A549 (cell line): ENCODE data around the gene CDKN2A. TPM values are rescaled to one million over a fixed set of nuclear protein-coding genes. Genes with fewer than 3 reads are reported as not detected.

Experiments
- ATAC-seq, 2 experiments: fragments of 200-7000 bp in 1 of 2; fragments of >200 bp in 1 of 2; cut with Nextera tagmentation in 1 of 2; cut with Tn5 transposase in 1 of 2; 3 replicates each; pipeline versions ENCODE4 v1.8.0 to v1.9.1; 2018 to 2020; ENCODE audit warnings: mild to moderate bottlenecking in 1 of 2, moderate library complexity in 1 of 2
- CTCF ChIA-PET: fragments of 300-600 bp; sonication (Branson Sonifier 250); formaldehyde crosslinking; extraction: SDS; loops from one replicate; lab custom pipeline; 2021; ENCODE audit warnings: antibody characterized with exemption, inconsistent platforms; lab: Yijun Ruan, JAX
- POLR2A ChIA-PET: fragments of 350-600 bp; formaldehyde crosslinking; extraction: SDS; loops from one replicate; lab custom pipeline; 2021; ENCODE audit warnings: antibody characterized with exemption, inconsistent platforms; lab: Yijun Ruan, JAX
- DNase-seq, 2 experiments: peaks; one replicate each; pipeline versions ENCODE4 v3.0.0 to v3.0.0-alpha.2; 2011 to 2016; ENCODE audit warnings: low read depth in 1 of 2, low spot score in 1 of 2
- FAIRE-seq: peaks from 2 replicates; lab custom pipeline; 2011; peaks lifted over from hg19 to GRCh38; lab: Jason Lieb, UNC
- H3K27ac ChIP-seq, 2 experiments: fragments of >200 bp; sonication (Bioruptor Twin); formaldehyde crosslinking; 3 replicates each; pipeline ENCODE4 v1.5.1; 2016 to 2017
- H3K4me1 ChIP-seq: fragments of >200 bp; sonication (Bioruptor Twin); formaldehyde crosslinking; 3 replicates; pipeline ENCODE4 v1.6.1; 2016
- H3K4me2 ChIP-seq: fragments of >200 bp; sonication (Bioruptor Twin); formaldehyde crosslinking; 3 replicates; pipeline ENCODE4 v1.6.1; 2016
- H3K4me3 ChIP-seq: fragments of >200 bp; sonication (Bioruptor Twin); formaldehyde crosslinking; 3 replicates; pipeline ENCODE4 v1.5.1; 2016
- H3K9me3 ChIP-seq: fragments of >200 bp; sonication (Bioruptor Twin); formaldehyde crosslinking; 3 replicates; pipeline ENCODE4 v1.6.1; 2016
- HDAC2 ChIP-seq: fragments of 200-600 bp; sonication (generic); IDR thresholded peaks from 2 replicates; pipeline ENCODE4 v1.6.1; 2016
- HOXA7 ChIP-seq: fragments of 250-450 bp; sonication (Bioruptor Pico); IDR thresholded peaks from 2 replicates; pipeline ENCODE4 v1.5.0; 2020; ENCODE audit warnings: mild to moderate bottlenecking, moderate library complexity
- JUN ChIP-seq, 2 experiments: fragments of >200 bp; sonication (Bioruptor Twin); formaldehyde crosslinking; IDR thresholded peaks; 2 replicates in 1 of 2; 3 replicates in 1 of 2; pipeline ENCODE4 v1.6.1; 2016 to 2017
- MAFK ChIP-seq: fragments of 450-650 bp; IDR thresholded peaks from 2 replicates; pipeline ENCODE4 v1.6.1; 2014; ENCODE audit not compliant: partially characterized antibody
- NPAS2 ChIP-seq: fragments of 250-450 bp; sonication (Bioruptor Pico); IDR thresholded peaks from 2 replicates; pipeline ENCODE4 v1.8.0; 2022; ENCODE audit warnings: mild to moderate bottlenecking, moderate library complexity, borderline replicate concordance
- RARB ChIP-seq: fragments of 250-450 bp; sonication (Bioruptor Pico); IDR thresholded peaks from 2 replicates; pipeline ENCODE4 v1.8.0; 2021; ENCODE audit warnings: mild to moderate bottlenecking, moderate library complexity
- RFX5 ChIP-seq: fragments of 450-650 bp; IDR thresholded peaks from 2 replicates; pipeline ENCODE4 v1.7.1; 2014; ENCODE audit warnings: antibody characterized with exemption, mild to moderate bottlenecking, moderate library complexity
- RNF2 ChIP-seq: fragments of 200-600 bp; sonication (generic); IDR thresholded peaks from 2 replicates; pipeline ENCODE4 v1.6.1; 2016; ENCODE audit warnings: low read depth, mild to moderate bottlenecking, antibody characterized with exemption, moderate library complexity, borderline replicate concordance
- ZC3H11A ChIP-seq: fragments of 450-650 bp; IDR thresholded peaks from 2 replicates; pipeline ENCODE4 v1.6.1; 2014; ENCODE audit warnings: antibody characterized with exemption, mild to moderate bottlenecking
- ZFP36 ChIP-seq: fragments of 450-650 bp; IDR thresholded peaks from 2 replicates; pipeline ENCODE4 v1.6.1; 2014; ENCODE audit warnings: borderline replicate concordance; ENCODE audit not compliant: partially characterized antibody
- WGBS: methylation state at CpG from one replicate; pipeline ENCODE4 v1.1.6; 2017; ENCODE audit errors: missing lambda C conversion rate; 5-methylcytosine and 5-hydroxymethylcytosine counted together
- polyA plus RNA-seq, 4 experiments: library from polyadenylated mRNA; depleted of rRNA in 3 of 4; stranded (reverse); fragments of >200 nt; fragmentation: RNase III in 1 of 4; extraction: RNeasy Plus Mini Kit Qiagen cat#74134 plus additional on column Dnase treatment in 1 of 4; gene quantifications; 2 replicates in 3 of 4; 3 replicates in 1 of 4; pipeline ENCODE4 v1.2.3, GENCODE V29; 2011 to 2017
- TF ChIP-seq, protein P1 (sequence below): IDR thresholded peaks from 2 replicates; pipeline ENCODE4 v1.6.1; 2012
- TF ChIP-seq, protein P2 (sequence below): IDR thresholded peaks from 2 replicates; pipeline ENCODE4 v1.6.1; 2012; ENCODE audit warnings: low read depth, borderline replicate concordance
- TF ChIP-seq, protein P3 (sequence below): fragments of 250-450 bp; sonication (Bioruptor Pico); IDR thresholded peaks from 2 replicates; pipeline ENCODE4 v1.5.0; 2021; ENCODE audit warnings: mild to moderate bottlenecking, moderate library complexity, borderline replicate concordance
- TF ChIP-seq, protein P4 (sequence below): fragments of 200-600 bp; sonication (generic); IDR thresholded peaks from 2 replicates; pipeline ENCODE4 v1.6.1; 2016; ENCODE audit warnings: antibody characterized with exemption, mild to moderate bottlenecking, moderate library complexity
- TF ChIP-seq, protein P5 (sequence below): fragments of 150-350 bp; IDR thresholded peaks from 2 replicates; pipeline ENCODE4 v1.6.1; 2014; ENCODE audit warnings: low read depth, mild to moderate bottlenecking, low read length

CDKN2A gene
- polyA plus RNA-seq, 2 of the 4 experiments (the other 2 are of a cell fraction) = not detected

DNA sequence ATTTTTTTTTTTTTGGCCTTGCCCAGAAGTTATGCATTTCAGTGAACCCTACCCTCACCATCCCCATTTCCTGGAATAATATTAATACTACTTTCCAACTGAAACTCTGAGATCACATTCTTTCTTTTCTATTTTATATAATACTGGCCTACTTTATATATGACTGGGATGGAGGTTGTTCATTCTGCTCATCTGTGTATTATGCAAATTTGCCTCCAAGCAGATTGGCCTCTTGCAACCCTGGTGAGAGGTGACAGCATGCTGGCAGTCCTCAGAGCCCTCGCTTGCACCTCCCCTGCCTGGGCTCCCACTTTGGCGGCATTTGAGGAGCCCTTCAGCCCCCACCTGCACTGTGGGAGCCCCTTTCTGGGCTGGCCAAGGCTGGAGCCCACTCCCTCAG lies 35.4 kb downstream of the CDKN2A start:
- no peak for FAIRE-seq
- CTCF ChIA-PET = no interaction called here

DNA sequence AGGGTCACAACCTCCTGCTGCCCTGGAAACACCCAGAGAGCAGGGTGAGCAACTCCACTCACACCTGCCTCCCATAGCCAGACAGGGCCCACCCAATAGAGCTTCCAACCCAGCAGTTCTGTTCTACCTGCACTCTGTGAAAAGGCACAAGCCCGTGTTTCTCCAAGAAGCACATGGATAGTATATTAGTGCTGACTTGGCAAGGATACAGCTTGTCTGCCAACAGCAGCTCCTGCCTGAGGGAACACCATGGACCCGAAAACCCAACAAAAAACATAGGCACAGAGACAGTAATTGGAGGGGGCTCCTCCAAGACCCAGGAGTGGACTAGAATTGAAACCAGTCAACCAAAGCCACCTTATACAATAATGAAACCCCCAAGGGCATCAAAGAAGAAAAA lies 48.6 kb downstream of the CDKN2A start:
- Histone ChIP-seq H3K4me3 (no peak overlapping the region), H3K4me2 (no peak overlapping the region), H3K27ac (no peak overlapping the region), H3K9me3 (no peaks in the 10 kb centered on the region), H3K4me1 (no peaks in the 10 kb centered on the region)
- ATAC-seq (no peak), FAIRE-seq (no peak), DNase-seq (no peak)
- CTCF ChIA-PET = no interaction called here
- POLR2A ChIA-PET = no interaction called here
- WGBS = no CpG with 5 or more reads among the region's 2 CpGs
- TF ChIP-seq RFX5 (no peak), RNF2 (no peak), HOXA7 (CRISPR knock-in tag) (no peak), HDAC2 (no peak), ZFP36 (no peak)
- TF ChIP-seq, protein P1, sequence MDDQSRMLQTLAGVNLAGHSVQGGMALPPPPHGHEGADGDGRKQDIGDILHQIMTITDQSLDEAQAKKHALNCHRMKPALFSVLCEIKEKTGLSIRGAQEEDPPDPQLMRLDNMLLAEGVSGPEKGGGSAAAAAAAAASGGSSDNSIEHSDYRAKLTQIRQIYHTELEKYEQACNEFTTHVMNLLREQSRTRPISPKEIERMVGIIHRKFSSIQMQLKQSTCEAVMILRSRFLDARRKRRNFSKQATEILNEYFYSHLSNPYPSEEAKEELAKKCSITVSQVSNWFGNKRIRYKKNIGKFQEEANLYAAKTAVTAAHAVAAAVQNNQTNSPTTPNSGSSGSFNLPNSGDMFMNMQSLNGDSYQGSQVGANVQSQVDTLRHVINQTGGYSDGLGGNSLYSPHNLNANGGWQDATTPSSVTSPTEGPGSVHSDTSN = no peak
- TF ChIP-seq, protein P2, sequence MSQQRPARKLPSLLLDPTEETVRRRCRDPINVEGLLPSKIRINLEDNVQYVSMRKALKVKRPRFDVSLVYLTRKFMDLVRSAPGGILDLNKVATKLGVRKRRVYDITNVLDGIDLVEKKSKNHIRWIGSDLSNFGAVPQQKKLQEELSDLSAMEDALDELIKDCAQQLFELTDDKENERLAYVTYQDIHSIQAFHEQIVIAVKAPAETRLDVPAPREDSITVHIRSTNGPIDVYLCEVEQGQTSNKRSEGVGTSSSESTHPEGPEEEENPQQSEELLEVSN = no peak
- TF ChIP-seq, protein P3, sequence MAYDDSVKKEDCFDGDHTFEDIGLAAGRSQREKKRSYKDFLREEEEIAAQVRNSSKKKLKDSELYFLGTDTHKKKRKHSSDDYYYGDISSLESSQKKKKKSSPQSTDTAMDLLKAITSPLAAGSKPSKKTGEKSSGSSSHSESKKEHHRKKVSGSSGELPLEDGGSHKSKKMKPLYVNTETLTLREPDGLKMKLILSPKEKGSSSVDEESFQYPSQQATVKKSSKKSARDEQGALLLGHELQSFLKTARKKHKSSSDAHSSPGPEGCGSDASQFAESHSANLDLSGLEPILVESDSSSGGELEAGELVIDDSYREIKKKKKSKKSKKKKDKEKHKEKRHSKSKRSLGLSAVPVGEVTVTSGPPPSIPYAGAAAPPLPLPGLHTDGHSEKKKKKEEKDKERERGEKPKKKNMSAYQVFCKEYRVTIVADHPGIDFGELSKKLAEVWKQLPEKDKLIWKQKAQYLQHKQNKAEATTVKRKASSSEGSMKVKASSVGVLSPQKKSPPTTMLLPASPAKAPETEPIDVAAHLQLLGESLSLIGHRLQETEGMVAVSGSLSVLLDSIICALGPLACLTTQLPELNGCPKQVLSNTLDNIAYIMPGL (CRISPR knock-in tag) = no peak

More for the DNA sequence above, 35.4 kb downstream of the CDKN2A start:
- ATAC-seq (no peak), DNase-seq (no peak)
- Histone ChIP-seq H3K4me3 (no peak overlapping the region), H3K4me2 (no peak overlapping the region), H3K4me1 (no peaks in the 10 kb centered on the region), H3K9me3 (no peaks in the 10 kb centered on the region), H3K27ac (no peak overlapping the region)
- POLR2A ChIA-PET = no interaction called here
- TF ChIP-seq ZFP36 (no peak), MAFK (no peak), ZC3H11A (no peak), RARB (CRISPR knock-in tag) (no peak), NPAS2 (CRISPR knock-in tag) (no peak)
- TF ChIP-seq, protein P4, sequence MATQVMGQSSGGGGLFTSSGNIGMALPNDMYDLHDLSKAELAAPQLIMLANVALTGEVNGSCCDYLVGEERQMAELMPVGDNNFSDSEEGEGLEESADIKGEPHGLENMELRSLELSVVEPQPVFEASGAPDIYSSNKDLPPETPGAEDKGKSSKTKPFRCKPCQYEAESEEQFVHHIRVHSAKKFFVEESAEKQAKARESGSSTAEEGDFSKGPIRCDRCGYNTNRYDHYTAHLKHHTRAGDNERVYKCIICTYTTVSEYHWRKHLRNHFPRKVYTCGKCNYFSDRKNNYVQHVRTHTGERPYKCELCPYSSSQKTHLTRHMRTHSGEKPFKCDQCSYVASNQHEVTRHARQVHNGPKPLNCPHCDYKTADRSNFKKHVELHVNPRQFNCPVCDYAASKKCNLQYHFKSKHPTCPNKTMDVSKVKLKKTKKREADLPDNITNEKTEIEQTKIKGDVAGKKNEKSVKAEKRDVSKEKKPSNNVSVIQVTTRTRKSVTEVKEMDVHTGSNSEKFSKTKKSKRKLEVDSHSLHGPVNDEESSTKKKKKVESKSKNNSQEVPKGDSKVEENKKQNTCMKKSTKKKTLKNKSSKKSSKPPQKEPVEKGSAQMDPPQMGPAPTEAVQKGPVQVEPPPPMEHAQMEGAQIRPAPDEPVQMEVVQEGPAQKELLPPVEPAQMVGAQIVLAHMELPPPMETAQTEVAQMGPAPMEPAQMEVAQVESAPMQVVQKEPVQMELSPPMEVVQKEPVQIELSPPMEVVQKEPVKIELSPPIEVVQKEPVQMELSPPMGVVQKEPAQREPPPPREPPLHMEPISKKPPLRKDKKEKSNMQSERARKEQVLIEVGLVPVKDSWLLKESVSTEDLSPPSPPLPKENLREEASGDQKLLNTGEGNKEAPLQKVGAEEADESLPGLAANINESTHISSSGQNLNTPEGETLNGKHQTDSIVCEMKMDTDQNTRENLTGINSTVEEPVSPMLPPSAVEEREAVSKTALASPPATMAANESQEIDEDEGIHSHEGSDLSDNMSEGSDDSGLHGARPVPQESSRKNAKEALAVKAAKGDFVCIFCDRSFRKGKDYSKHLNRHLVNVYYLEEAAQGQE = no peak
- TF ChIP-seq, protein P5, sequence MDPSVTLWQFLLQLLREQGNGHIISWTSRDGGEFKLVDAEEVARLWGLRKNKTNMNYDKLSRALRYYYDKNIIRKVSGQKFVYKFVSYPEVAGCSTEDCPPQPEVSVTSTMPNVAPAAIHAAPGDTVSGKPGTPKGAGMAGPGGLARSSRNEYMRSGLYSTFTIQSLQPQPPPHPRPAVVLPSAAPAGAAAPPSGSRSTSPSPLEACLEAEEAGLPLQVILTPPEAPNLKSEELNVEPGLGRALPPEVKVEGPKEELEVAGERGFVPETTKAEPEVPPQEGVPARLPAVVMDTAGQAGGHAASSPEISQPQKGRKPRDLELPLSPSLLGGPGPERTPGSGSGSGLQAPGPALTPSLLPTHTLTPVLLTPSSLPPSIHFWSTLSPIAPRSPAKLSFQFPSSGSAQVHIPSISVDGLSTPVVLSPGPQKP = no peak
- no CpG with 5 or more reads among the region's 2 CpGs for WGBS

DNA sequence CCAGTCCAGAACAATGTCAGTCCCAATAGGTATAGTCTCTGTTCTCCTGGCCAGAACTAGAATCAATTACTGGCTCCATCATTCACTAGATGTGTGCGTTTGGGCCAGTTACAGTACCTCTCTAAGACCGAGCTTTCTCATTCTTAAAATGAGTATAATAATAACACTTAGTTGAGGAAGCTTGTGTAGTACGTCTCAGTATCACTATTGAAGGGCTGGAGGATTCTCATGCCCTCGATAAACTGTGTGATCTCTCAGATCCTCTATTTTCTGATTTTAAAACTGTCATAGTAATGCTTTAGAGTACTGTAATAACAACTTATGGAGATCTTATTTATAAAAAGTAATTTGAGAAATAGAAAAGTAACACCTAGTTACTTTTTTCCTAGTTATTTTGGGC lies 50.7 kb downstream of the CDKN2A start:
- Histone ChIP-seq H3K4me1 (no peaks in the 10 kb centered on the region), H3K4me3 (no peak overlapping the region), H3K27ac (no peak overlapping the region), H3K4me2 (no peak overlapping the region), H3K9me3 (no peaks in the 10 kb centered on the region)
- CTCF ChIA-PET = no interaction called here
- no peak for TF ChIP-seq JUN (IDR thresholded peaks at IDR 0.05)
- DNase-seq (no peak), FAIRE-seq (no peak), ATAC-seq (no peak)
- POLR2A ChIA-PET = no interaction called here
- WGBS = no CpG with 5 or more reads among the region's 4 CpGs
